Mesenchymal stem cell (in vitro differentiated cells and primary cell): Measurements from ENCODE around the gene AGAP1.

ENCODE experiments used
- DNase-seq: peaks from one replicate; pipeline ENCODE4 v3.0.0-alpha.2; 2013
- H2AFZ ChIP-seq: one replicate; pipeline ENCODE4 v1.6.1; 2013; ENCODE audit warnings: low read depth, mild to moderate bottlenecking, control low read depth, inconsistent platforms, low read length, moderate library complexity
- H2AK5ac ChIP-seq: 2 replicates; pipeline ENCODE4 v1.6.1; 2013; ENCODE audit warnings: low read length, moderate library complexity, mild to moderate bottlenecking, inconsistent platforms; ENCODE audit not compliant: severe bottlenecking
- H2BK120ac ChIP-seq: one replicate; pipeline ENCODE4 v1.6.1; 2013; ENCODE audit warnings: low read depth, mild to moderate bottlenecking, inconsistent platforms, low read length, moderate library complexity
- H2BK12ac ChIP-seq, 2 experiments: one replicate each; pipeline ENCODE4 v1.6.1; 2013; ENCODE audit warnings: inconsistent platforms in 2 of 2, low read length in 2 of 2, mild to moderate bottlenecking in 2 of 2, moderate library complexity in 2 of 2, control low read depth in 1 of 2
- H2BK15ac ChIP-seq: one replicate; pipeline ENCODE4 v1.6.1; 2013; ENCODE audit warnings: mild to moderate bottlenecking, low read depth, inconsistent platforms; ENCODE audit not compliant: poor library complexity, severe bottlenecking
- H2BK5ac ChIP-seq: 2 replicates; pipeline ENCODE4 v1.6.1; 2013; ENCODE audit warnings: low read depth, mild to moderate bottlenecking, low read length, control low read depth, inconsistent platforms; ENCODE audit not compliant: poor library complexity, severe bottlenecking
- H3K14ac ChIP-seq, 2 experiments: one replicate each; pipeline ENCODE4 v1.6.1; 2013; ENCODE audit warnings: inconsistent platforms in 2 of 2, low read length in 2 of 2, control low read depth in 1 of 2, mild to moderate bottlenecking in 1 of 2, moderate library complexity in 1 of 2
- H3K18ac ChIP-seq, 2 experiments: one replicate each; pipeline ENCODE4 v1.6.1; 2013; ENCODE audit warnings: inconsistent platforms in 2 of 2, low read length in 2 of 2, control low read depth in 1 of 2, low read depth in 1 of 2, mild to moderate bottlenecking in 1 of 2
- H3K23ac ChIP-seq, 2 experiments: one replicate each; pipeline ENCODE4 v1.6.1; 2013; ENCODE audit warnings: inconsistent platforms in 2 of 2, low read length in 2 of 2, mild to moderate bottlenecking in 2 of 2, moderate library complexity in 2 of 2, control low read depth in 1 of 2
- H3K27ac ChIP-seq: 2 replicates; pipeline ENCODE4 v1.5.1; 2013; ENCODE audit warnings: mild to moderate bottlenecking, moderate library complexity, low read length, control low read depth, inconsistent platforms; ENCODE audit not compliant: poor library complexity, severe bottlenecking
- H3K27me3 ChIP-seq, 2 experiments: 2 replicates each; pipeline versions ENCODE4 v1.6.1 to v1.7.0; 2013; ENCODE audit warnings: low read length in 2 of 2, mild to moderate bottlenecking in 2 of 2, moderate library complexity in 2 of 2, control low read depth in 1 of 2, inconsistent platforms in 1 of 2; ENCODE audit not compliant: control insufficient read depth in 1 of 2, insufficient read depth in 1 of 2
- H3K36me3 ChIP-seq, 2 experiments: 2 replicates each; pipeline versions ENCODE4 v1.6.1 to v1.7.0; 2013; ENCODE audit warnings: low read length in 2 of 2, control low read depth in 1 of 2, inconsistent platforms in 1 of 2, low read depth in 1 of 2, mild to moderate bottlenecking in 1 of 2; ENCODE audit not compliant: insufficient read depth in 2 of 2, control insufficient read depth in 1 of 2
- H3K4ac ChIP-seq, 2 experiments: one replicate each; pipeline ENCODE4 v1.6.1; 2013; ENCODE audit warnings: inconsistent platforms in 2 of 2, low read length in 2 of 2, mild to moderate bottlenecking in 2 of 2, moderate library complexity in 2 of 2, control low read depth in 1 of 2, low read depth in 1 of 2
- H3K4me1 ChIP-seq: 2 replicates; pipeline ENCODE4 v1.6.1; 2013; ENCODE audit warnings: low read depth, low read length, control low read depth; ENCODE audit not compliant: control insufficient read depth, insufficient read depth
- H3K4me2 ChIP-seq: 2 replicates; pipeline ENCODE4 v1.6.1; 2013; ENCODE audit warnings: low read length, mild to moderate bottlenecking, inconsistent platforms; ENCODE audit not compliant: poor library complexity, severe bottlenecking
- H3K4me3 ChIP-seq, 2 experiments: 2 replicates each; pipeline versions ENCODE4 v1.5.1 to v1.7.0; 2013; ENCODE audit warnings: low read length in 2 of 2, mild to moderate bottlenecking in 2 of 2, control low read depth in 1 of 2, low read depth in 1 of 2; ENCODE audit not compliant: insufficient read depth in 1 of 2
- H3K79me1 ChIP-seq: replicated peaks from 2 replicates; pipeline ENCODE4 v1.6.1; 2013; ENCODE audit warnings: mild to moderate bottlenecking, control low read depth, low read length, inconsistent platforms; ENCODE audit not compliant: poor library complexity, severe bottlenecking
- H3K9ac ChIP-seq: 2 replicates; pipeline ENCODE4 v1.7.0; 2013; ENCODE audit warnings: mild to moderate bottlenecking, low read length, moderate library complexity
- H3K9me3 ChIP-seq: 2 replicates; pipeline ENCODE4 v1.7.0; 2013; ENCODE audit warnings: mild to moderate bottlenecking, low read length; ENCODE audit not compliant: control insufficient read depth
- H4K8ac ChIP-seq: one replicate; pipeline ENCODE4 v1.6.1; 2013; ENCODE audit warnings: inconsistent platforms, mild to moderate bottlenecking, low read length, moderate library complexity
- H4K91ac ChIP-seq: one replicate; pipeline ENCODE4 v1.6.1; 2013; ENCODE audit warnings: mild to moderate bottlenecking, low read length, inconsistent platforms
- WGBS: methylation state at CpG from one replicate; pipeline ENCODE4 v1.1.7; 2013; ENCODE audit warnings: mixed read lengths; 5-methylcytosine and 5-hydroxymethylcytosine counted together

The AGAP1 gene

GRCh38 chr2:235976956-235977355, 483.1 kb downstream of the AGAP1 start:
- Histone ChIP-seq H4K91ac (no peak overlapping the region), H3K23ac (no peak overlapping the region), H3K14ac (no peak overlapping the region), H3K4me2 (no peak overlapping the region), H3K79me1 (peaks cover 2% of the 10 kb centered on the region), H2AFZ (no peak overlapping the region), H3K27ac (no peak overlapping the region), H2BK15ac (no peak overlapping the region), H2BK120ac (no peak overlapping the region), H3K4me1 (peaks cover 1% of the 10 kb centered on the region), H3K27me3 (no peaks in the 10 kb centered on the region), H3K18ac (no peak overlapping the region), H3K4ac (no peak overlapping the region), H3K9ac (no peak overlapping the region), H2BK5ac (no peak overlapping the region), H2AK5ac (no peak overlapping the region), H3K9me3 (no peaks in the 10 kb centered on the region), H3K36me3 (peaks cover 19 to 52% of the 10 kb centered on the region in 2 experiments), H3K4me3 (no peak overlapping the region), H4K8ac (no peak overlapping the region), H2BK12ac (no peak overlapping the region)
- WGBS, result 98% methylated on average over 11 of the region's 11 CpGs
- no peak for DNase-seq

- Histone ChIP-seq H3K4ac (no peak overlapping the region), H2AFZ (no peak overlapping the region), H2BK5ac (no peak overlapping the region), H3K36me3 (peaks cover 17 to 47% of the 10 kb centered on the region in 2 experiments), H3K4me2 (no peak overlapping the region), H2AK5ac (no peak overlapping the region), H3K23ac (no peak overlapping the region), H2BK15ac (no peak overlapping the region), H3K79me1 (peaks cover 2% of the 10 kb centered on the region), H3K9me3 (no peaks in the 10 kb centered on the region), H3K4me3 (no peak overlapping the region), H3K27me3 (no peaks in the 10 kb centered on the region), H3K9ac (no peak overlapping the region), H3K18ac (no peak overlapping the region), H4K8ac (no peak overlapping the region), H2BK12ac (no peak overlapping the region), H3K27ac (no peak overlapping the region), H3K14ac (no peak overlapping the region), H4K91ac (no peak overlapping the region), H2BK120ac (no peak overlapping the region), H3K4me1 (peaks cover 1% of the 10 kb centered on the region)
- WGBS, result 97% methylated on average over 9 of the region's 9 CpGs
- no peak for DNase-seq
Observed at GRCh38 chr2:235977445-235977844, 483.6 kb downstream of the AGAP1 start.

- Histone ChIP-seq H3K9me3 (no peaks in the 10 kb centered on the region), H3K4ac (no peak overlapping the region)
Observed at GRCh38 chr2:235978022-235978421, 484.2 kb downstream of the AGAP1 start.

GRCh38 chr2:235979037-235979436, 485.2 kb downstream of the AGAP1 start:
- no peak overlapping the region for H3K23ac ChIP-seq
- no peak overlapping the region for H2BK12ac ChIP-seq
- H2BK120ac ChIP-seq, result no peak overlapping the region
- 88% methylated on average over 6 of the region's 8 CpGs for WGBS
- no peak overlapping the region for H2AK5ac ChIP-seq
- no peak overlapping the region for H2BK5ac ChIP-seq
- H4K8ac ChIP-seq, result no peak overlapping the region
- no peak overlapping the region for H3K14ac ChIP-seq
- no peak overlapping the region for H3K18ac ChIP-seq
- peaks cover 14 to 35% of the 10 kb centered on the region in 2 experiments for H3K36me3 ChIP-seq
- H3K27me3 ChIP-seq, result no peaks in the 10 kb centered on the region
- no peak for DNase-seq
- H3K4me2 ChIP-seq, result no peak overlapping the region
- H3K27ac ChIP-seq, result no peak overlapping the region
- no peak overlapping the region for H2BK15ac ChIP-seq
- no peaks in the 10 kb centered on the region for H3K9me3 ChIP-seq
- H3K9ac ChIP-seq, result no peak overlapping the region
- no peak overlapping the region for H4K91ac ChIP-seq
- no peak overlapping the region for H2AFZ ChIP-seq
- H3K4ac ChIP-seq, result no peak overlapping the region
- no peak overlapping the region for H3K4me3 ChIP-seq
- peaks cover 1% of the 10 kb centered on the region for H3K4me1 ChIP-seq
- peaks cover 4% of the 10 kb centered on the region for H3K79me1 ChIP-seq

More at GRCh38 chr2:235978022-235978421, 484.2 kb downstream of the AGAP1 start:
- 89% methylated on average over 1 of the region's 1 CpG for WGBS
- Histone ChIP-seq H2AK5ac (no peak overlapping the region), H2BK12ac (no peak overlapping the region), H3K23ac (no peak overlapping the region), H3K14ac (no peak overlapping the region), H3K4me2 (no peak overlapping the region), H2BK120ac (no peak overlapping the region), H3K9ac (no peak overlapping the region), H3K79me1 (peaks cover 3% of the 10 kb centered on the region), H2BK5ac (no peak overlapping the region), H3K27me3 (no peaks in the 10 kb centered on the region), H4K91ac (no peak overlapping the region), H4K8ac (no peak overlapping the region), H3K36me3 (peaks cover 13 to 41% of the 10 kb centered on the region in 2 experiments), H3K4me3 (no peak overlapping the region), H3K4me1 (peaks cover 1% of the 10 kb centered on the region), H2AFZ (no peak overlapping the region), H3K27ac (no peak overlapping the region), H3K18ac (no peak overlapping the region), H2BK15ac (no peak overlapping the region)
- DNase-seq, result no peak
